Gastroesophageal sphincter (tissue), 4 donors: Measurements from ENCODE around the gene APBA2. TPM values are rescaled to one million over a fixed set of nuclear protein-coding genes. Genes with fewer than 3 reads are reported as not detected.

Experiments
- ATAC-seq: fragments of 150-250 bp; one replicate; pipeline ENCODE4 v1.9.1; 2016; ENCODE audit warnings: mild to moderate bottlenecking, moderate library complexity
- H3K27ac ChIP-seq, 4 donors: fragments of 200-600 bp; sonication (generic) in 3 of 4; 1 replicate in 3 of 4; 2 replicates in 1 of 4; pipeline ENCODE4 v1.5.1; 2016 to 2019
- H3K27me3 ChIP-seq: fragments of 200-600 bp; sonication (generic); one replicate; pipeline ENCODE4 v1.5.1; 2019
- H3K36me3 ChIP-seq, 2 donors: fragments of 200-600 bp; sonication (generic); one replicate each; pipeline ENCODE4 v1.5.1; 2019; ENCODE audit warnings: control low read depth in 1 of 2
- H3K4me1 ChIP-seq, 3 donors: fragments of 200-600 bp; sonication (generic); 1 replicate in 2 of 3; 2 replicates in 1 of 3; pipeline ENCODE4 v1.5.1; 2016 to 2019; ENCODE audit warnings: control low read depth in 2 of 3
- H3K4me3 ChIP-seq, 2 donors: fragments of 200-600 bp; sonication (generic); one replicate each; pipeline ENCODE4 v1.5.1; 2019; ENCODE audit warnings: mild to moderate bottlenecking in 1 of 2, moderate library complexity in 1 of 2
- H3K9me3 ChIP-seq, 3 donors: fragments of 200-600 bp; sonication (generic); one replicate each; pipeline ENCODE4 v1.5.1; 2017 to 2019; ENCODE audit warnings: control low read depth in 2 of 3
- EP300 ChIP-seq: sonication (generic); formaldehyde crosslinking; IDR thresholded peaks from one replicate; pipeline ENCODE4 v1.6.1; 2017; ENCODE audit warnings: antibody characterized with exemption, mild to moderate bottlenecking
- POLR2A ChIP-seq, 2 donors: fragments of 450-650 bp; IDR thresholded peaks; one replicate each; pipeline ENCODE4 v1.6.1; 2017; ENCODE audit warnings: antibody characterized with exemption in 2 of 2, mild to moderate bottlenecking in 2 of 2, moderate library complexity in 1 of 2
- POLR2AphosphoS5 ChIP-seq: sonication (generic); formaldehyde crosslinking; IDR thresholded peaks from one replicate; pipeline ENCODE4 v1.6.1; 2017; ENCODE audit warnings: antibody characterized with exemption
- WGBS, 2 donors: methylation state at CpG; one replicate each; pipeline ENCODE4 v1.1.5; 2018; ENCODE audit warnings: low coverage in 1 of 2; 5-methylcytosine and 5-hydroxymethylcytosine counted together
- total RNA-seq, 4 donors: library from RNA; depleted of rRNA; stranded (reverse); fragments of >200 nt; gene quantifications; one replicate each; pipeline ENCODE4 v1.1.0, GENCODE V29; 2016
- TF ChIP-seq, protein P1 (sequence below), 4 experiments: fragments of 200-600 bp in 2 of 4; fragments of 450-650 bp in 2 of 4; sonication (generic) in 1 of 4; IDR thresholded peaks; one replicate each; pipeline ENCODE4 v1.5.1; 2017 to 2019; ENCODE audit warnings: antibody characterized with exemption in 4 of 4, mild to moderate bottlenecking in 2 of 4, moderate library complexity in 2 of 4

The APBA2 gene
- total RNA-seq, 4 donors from 2014 or later, result 3.1 to 14.9 (median 4.2) TPM

DNA sequence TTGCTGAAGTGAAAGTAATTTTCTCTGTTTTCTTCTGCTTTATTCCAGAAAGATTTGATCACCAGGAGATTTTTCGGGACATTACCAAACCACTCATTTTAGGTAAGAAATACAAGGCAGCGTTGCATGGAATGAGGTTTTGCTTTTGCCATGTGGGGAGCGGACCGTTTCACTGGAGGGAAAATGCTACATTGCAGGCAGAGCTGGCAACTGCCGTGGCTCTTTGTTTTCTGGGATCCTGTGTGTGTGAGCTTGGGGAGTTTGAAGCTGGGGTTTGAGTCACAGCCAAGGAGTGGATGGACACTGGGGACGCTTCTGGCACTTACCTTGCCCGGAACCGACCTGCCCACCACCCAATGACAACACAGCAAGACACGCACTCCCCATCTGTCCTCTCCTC lies 109.9 kb downstream of the APBA2 start:
- Histone ChIP-seq H3K4me3 (no peak overlapping the region), H3K36me3 (no peaks in the 10 kb centered on the region), H3K27me3 (no peaks in the 10 kb centered on the region), H3K27ac (no peak overlapping the region), H3K4me1 (peaks cover 0 to 24% (median 0%) of the 10 kb centered on the region in 3 donors), H3K9me3 (no peaks in the 10 kb centered on the region)
- TF ChIP-seq, protein P1, sequence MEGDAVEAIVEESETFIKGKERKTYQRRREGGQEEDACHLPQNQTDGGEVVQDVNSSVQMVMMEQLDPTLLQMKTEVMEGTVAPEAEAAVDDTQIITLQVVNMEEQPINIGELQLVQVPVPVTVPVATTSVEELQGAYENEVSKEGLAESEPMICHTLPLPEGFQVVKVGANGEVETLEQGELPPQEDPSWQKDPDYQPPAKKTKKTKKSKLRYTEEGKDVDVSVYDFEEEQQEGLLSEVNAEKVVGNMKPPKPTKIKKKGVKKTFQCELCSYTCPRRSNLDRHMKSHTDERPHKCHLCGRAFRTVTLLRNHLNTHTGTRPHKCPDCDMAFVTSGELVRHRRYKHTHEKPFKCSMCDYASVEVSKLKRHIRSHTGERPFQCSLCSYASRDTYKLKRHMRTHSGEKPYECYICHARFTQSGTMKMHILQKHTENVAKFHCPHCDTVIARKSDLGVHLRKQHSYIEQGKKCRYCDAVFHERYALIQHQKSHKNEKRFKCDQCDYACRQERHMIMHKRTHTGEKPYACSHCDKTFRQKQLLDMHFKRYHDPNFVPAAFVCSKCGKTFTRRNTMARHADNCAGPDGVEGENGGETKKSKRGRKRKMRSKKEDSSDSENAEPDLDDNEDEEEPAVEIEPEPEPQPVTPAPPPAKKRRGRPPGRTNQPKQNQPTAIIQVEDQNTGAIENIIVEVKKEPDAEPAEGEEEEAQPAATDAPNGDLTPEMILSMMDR (IDR thresholded peaks at IDR 0.05), result no peak
- TF ChIP-seq EP300 (no peak), POLR2AphosphoS5 (no peak), POLR2A (IDR thresholded peaks at IDR 0.05) (no peak)
- WGBS, 2 donors, result 88 to 91% methylated on average over 5 to 9 of the region's 9 CpGs
- no peak for ATAC-seq

DNA sequence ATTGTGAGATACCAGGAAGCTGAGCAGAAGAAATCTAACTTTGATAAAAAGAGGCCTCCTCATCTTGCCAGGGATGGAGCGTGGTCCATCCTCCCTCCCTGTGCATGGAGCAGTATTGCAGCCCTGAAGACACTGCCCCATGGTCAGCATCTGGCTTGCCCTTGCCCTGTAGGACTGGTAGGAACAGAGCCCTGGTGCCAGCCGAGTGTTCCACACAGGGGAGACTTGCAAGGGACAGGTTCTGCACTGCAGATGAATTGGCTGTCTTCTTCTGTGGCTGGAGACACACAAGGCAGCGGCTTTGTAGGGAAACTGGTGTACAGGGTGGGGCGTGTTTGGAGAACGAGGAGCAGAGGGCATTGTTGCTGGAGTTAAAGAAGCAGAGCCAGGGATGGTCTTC lies 110.5 kb downstream of the APBA2 start:
- no peak overlapping the region for H3K4me3 ChIP-seq
- ATAC-seq, result no peak

DNA sequence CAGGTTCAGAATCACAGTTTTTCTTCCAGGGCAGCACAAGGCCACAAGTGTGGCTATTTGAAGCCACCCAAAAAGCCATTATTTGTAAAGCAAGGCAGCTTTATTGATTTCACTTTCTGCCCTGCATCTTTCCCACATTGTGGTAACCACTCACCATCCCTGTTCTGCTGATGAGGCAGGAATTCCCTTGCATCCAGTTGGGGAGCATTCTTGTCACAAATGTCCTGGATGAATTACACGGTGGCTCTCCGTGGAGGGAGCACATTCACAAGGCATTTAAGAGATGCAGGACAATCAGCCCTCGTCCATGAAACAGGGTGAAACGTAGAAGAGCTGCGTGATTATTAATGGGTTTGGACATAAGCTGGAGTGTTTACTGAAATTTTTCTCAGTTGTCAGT lies 111.2 kb downstream of the APBA2 start:
- ATAC-seq, result no peak
- TF ChIP-seq, protein P1 (IDR thresholded peaks at IDR 0.05), result no peak
- no peak for TF ChIP-seq POLR2A (IDR thresholded peaks at IDR 0.05)
- no peak for TF ChIP-seq EP300
- no peak for TF ChIP-seq POLR2AphosphoS5
- WGBS, 2 donors, result 95 to 100% methylated on average over 3 to 4 of the region's 5 CpGs
- Histone ChIP-seq H3K27me3 (no peaks in the 10 kb centered on the region), H3K27ac (no peak overlapping the region), H3K4me1 (peaks cover 0 to 24% (median 0%) of the 10 kb centered on the region in 3 donors), H3K9me3 (no peaks in the 10 kb centered on the region), H3K36me3 (no peaks in the 10 kb centered on the region), H3K4me3 (no peak overlapping the region)

More for the DNA sequence above, 110.5 kb downstream of the APBA2 start:
- 70% methylated on average over 2 of the region's 5 CpGs; no CpG with 5 or more reads in 1 of the 2 donors for WGBS, 2 donors
- Histone ChIP-seq H3K4me1 (peaks cover 0 to 24% (median 0%) of the 10 kb centered on the region in 3 donors), H3K27me3 (no peaks in the 10 kb centered on the region), H3K9me3 (no peaks in the 10 kb centered on the region), H3K36me3 (no peaks in the 10 kb centered on the region), H3K27ac (no peak overlapping the region)
- no peak for TF ChIP-seq POLR2AphosphoS5
- TF ChIP-seq EP300, result no peak
- TF ChIP-seq, protein P1 (IDR thresholded peaks at IDR 0.05), result no peak
- no peak for TF ChIP-seq POLR2A (IDR thresholded peaks at IDR 0.05)

DNA sequence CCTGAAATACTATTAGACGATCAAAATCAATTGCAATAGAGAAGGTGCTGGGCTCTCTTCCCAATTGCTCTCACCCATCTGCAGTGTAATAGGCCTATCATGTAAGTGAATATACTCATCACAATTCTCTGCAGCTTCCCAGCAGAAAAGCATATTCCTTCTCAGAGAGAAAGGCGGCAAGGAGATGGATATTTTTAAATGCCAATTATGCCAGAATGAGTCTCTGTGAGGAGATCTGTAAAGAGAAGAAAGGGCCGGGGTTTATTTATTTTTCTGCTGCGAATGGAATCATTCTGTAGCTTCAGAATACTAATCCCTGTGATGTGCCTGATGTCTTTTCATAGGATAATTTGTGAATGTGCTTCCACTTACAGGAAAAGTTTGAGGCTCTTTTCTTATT lies 112.0 kb downstream of the APBA2 start:
- H3K27ac ChIP-seq, result no peak overlapping the region
- H3K9me3 ChIP-seq, result no peaks in the 10 kb centered on the region
- no peaks in the 10 kb centered on the region for H3K27me3 ChIP-seq
- H3K36me3 ChIP-seq, result no peaks in the 10 kb centered on the region
- WGBS, 2 donors, result 54 to 93% methylated on average over 2 to 4 of the region's 4 CpGs
- no peak for ATAC-seq
- TF ChIP-seq POLR2A (IDR thresholded peaks at IDR 0.05), result no peak
- no peak for TF ChIP-seq EP300
- TF ChIP-seq, protein P1 (IDR thresholded peaks at IDR 0.05), result no peak
- no peak for TF ChIP-seq POLR2AphosphoS5
- no peak overlapping the region for H3K4me3 ChIP-seq
- peaks cover 0 to 15% (median 0%) of the 10 kb centered on the region in 3 donors for H3K4me1 ChIP-seq

DNA sequence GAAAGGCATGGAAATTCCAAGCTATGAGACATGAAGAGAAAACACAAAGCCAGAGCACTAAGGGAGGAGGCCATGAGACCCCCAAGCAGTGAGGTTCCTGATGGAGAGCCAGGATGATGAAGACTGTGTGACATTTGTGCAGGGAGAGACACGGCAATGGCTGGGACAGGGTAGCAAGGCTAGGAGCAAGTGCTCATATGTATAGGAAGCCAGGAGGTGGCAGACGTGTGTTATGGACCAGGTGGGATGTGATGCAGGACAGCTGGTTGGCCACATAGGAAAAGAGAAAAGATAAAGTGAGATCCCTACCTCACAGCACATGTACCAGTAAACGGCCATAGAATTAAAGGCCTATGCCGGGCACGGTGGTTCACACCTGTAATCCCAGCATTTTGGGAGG lies 112.7 kb downstream of the APBA2 start:
- Histone ChIP-seq H3K27ac (no peak overlapping the region), H3K27me3 (no peaks in the 10 kb centered on the region), H3K9me3 (no peaks in the 10 kb centered on the region), H3K4me1 (peaks cover 0 to 8% (median 0%) of the 10 kb centered on the region in 3 donors), H3K4me3 (no peak overlapping the region), H3K36me3 (no peaks in the 10 kb centered on the region)
- WGBS, 2 donors, result 86 to 92% methylated on average over 5 of the region's 5 CpGs
- TF ChIP-seq POLR2A (IDR thresholded peaks at IDR 0.05) (no peak), POLR2AphosphoS5 (no peak), EP300 (no peak)
- TF ChIP-seq, protein P1 (IDR thresholded peaks at IDR 0.05), result no peak
- no peak for ATAC-seq
